ENCODE results near the gene ANXA4.
"Not testable (repeated sequence)": the region's sequence is repeated elsewhere in the genome, so short reads cannot be mapped to it uniquely, and the experiment has no call there.

ANXA4 gene

DNA sequence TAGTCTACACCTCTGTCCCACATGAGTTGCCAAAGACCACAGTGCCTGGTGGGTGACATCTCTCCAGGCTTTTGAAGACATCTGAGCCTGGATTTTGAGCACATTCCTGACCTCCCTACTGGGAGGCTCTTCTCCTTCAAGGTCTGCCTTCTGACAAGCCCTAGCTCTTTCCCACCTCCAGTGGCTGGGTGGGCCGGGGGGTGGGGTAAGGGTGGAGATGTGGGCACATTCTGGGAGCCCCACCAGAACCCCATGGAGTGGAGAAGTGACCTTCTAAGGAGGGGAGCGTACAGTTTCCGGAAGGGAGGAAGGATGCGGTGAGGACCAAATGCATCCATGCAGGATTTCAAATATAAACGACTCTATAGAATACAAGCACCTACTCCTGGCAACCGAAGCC is 27.9 kb upstream of the ANXA4 start:
- no peak for DNase-seq (ENCODE audit: low read depth)
- H3K4me3 ChIP-seq (ENCODE audit: low read depth, low read length): no peak overlapping the region
- TF ChIP-seq, protein P1, sequence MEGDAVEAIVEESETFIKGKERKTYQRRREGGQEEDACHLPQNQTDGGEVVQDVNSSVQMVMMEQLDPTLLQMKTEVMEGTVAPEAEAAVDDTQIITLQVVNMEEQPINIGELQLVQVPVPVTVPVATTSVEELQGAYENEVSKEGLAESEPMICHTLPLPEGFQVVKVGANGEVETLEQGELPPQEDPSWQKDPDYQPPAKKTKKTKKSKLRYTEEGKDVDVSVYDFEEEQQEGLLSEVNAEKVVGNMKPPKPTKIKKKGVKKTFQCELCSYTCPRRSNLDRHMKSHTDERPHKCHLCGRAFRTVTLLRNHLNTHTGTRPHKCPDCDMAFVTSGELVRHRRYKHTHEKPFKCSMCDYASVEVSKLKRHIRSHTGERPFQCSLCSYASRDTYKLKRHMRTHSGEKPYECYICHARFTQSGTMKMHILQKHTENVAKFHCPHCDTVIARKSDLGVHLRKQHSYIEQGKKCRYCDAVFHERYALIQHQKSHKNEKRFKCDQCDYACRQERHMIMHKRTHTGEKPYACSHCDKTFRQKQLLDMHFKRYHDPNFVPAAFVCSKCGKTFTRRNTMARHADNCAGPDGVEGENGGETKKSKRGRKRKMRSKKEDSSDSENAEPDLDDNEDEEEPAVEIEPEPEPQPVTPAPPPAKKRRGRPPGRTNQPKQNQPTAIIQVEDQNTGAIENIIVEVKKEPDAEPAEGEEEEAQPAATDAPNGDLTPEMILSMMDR (IDR thresholded peaks at IDR 0.05; ENCODE audit: control insufficient read depth, extremely low read depth, insufficient read depth): no peak

DNA sequence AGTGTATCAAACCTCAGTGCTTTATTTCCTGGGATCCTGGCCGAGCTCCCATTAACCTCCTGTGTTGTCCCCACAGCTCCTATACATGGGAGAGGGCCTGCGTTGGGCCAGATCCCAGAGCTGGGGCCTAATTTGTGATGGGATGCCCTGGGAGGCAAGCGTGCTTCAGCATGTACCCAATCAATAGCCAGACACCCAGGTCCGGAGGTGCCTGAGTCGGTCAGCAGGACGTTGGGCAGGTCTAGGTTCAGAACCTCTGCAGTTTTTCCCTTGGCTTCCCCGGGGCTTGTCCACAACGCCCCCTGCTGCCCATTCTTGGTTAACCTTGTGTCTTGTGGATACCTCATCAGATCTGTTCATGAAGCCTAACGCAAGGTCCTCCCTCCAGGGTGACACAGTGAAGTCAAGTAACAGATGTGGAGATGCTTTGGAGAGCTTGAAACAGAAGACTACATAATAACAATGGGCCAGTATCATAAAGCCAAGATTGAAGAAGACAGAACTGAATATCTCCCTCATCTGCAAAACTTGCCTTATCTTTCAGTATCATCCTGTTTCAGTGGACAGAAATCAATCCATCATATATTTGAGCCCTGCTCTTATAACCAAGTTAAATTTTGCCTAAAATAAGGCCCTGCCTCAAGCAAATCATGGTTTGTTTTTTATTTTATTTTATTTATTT is 27.3 kb upstream of the ANXA4 start:
- TF ChIP-seq, protein P1 (IDR thresholded peaks at IDR 0.05; ENCODE audit: control insufficient read depth, extremely low read depth, insufficient read depth): peak; percentile 61
- H3K4me3 ChIP-seq (ENCODE audit: low read depth, low read length): not testable (repeated sequence)
- DNase-seq (ENCODE audit: low read depth): peak; percentile 26

DNA sequence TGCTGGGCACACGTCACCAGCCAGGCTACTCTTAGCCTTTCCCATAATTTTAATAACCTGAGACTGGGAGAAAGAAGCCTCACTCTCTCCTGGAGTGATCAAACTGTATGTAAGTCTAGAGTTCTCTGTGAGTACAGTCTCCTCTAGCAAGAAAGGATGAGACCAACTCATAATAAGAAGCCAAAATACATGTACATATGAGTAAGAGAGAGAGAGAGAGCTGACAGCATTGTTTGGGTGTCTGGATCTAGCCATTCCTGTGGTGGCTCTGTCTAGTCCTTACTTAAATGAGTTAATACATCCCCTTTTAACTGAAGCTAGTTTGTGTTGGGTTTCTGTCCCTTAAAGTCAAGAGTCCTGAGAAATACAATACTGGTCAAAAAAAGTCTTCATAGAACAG is 26.0 kb upstream of the ANXA4 start:
- H3K4me3 ChIP-seq (ENCODE audit: low read depth, low read length): no peak overlapping the region
- TF ChIP-seq, protein P1 (IDR thresholded peaks at IDR 0.05; ENCODE audit: control insufficient read depth, extremely low read depth, insufficient read depth): no peak
- no peak for DNase-seq (ENCODE audit: low read depth)

DNA sequence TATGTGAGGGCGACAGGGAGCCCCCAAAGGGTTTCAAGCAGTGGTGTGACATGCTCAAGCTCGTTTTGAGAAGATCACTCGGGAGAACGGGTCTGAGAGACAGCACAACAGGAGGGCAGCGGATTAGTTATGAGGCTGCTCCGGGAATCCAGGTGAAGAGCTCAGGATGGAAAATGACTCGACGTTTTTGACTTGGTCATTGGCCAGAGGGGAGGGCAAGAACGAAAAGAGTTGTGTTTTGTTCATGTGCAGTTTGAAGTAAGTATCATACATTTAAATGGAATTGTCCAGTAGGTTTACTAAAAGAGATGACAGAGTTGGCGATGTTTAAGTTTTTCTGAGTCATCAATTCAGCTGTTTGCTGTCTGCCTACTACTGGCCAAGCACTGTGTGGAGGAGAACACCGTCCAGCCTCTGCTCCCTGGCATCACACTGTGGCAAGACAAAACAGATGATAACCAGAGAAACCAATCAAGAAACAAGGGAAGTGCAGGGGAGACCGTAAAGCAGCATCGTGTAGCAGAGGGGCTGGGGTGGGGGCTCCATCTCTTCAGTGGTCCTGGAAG is 25.3 kb upstream of the ANXA4 start:
- DNase-seq (ENCODE audit: low read depth): no peak
- TF ChIP-seq, protein P1 (IDR thresholded peaks at IDR 0.05; ENCODE audit: control insufficient read depth, extremely low read depth, insufficient read depth): no peak
- H3K4me3 ChIP-seq (ENCODE audit: low read depth, low read length): no peak overlapping the region

DNA sequence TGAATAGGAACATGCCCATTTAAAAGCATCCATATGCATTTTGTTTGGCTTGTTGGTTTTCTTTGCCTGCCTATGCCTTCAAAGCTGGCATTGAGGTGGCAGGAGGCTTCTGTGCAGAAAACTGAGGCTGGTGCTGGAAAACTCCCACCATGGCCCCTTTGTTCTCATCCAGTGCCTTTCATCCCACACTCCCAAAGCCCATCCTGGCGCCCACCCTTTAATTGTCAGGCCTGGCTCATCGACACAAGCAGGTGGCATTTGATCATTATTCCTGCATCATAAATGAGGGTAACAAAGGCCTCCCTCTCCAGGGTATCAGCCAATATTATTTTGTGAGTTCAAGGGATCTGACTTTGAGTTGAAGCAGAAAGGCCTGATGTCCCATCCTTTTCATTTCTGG is 24.7 kb upstream of the ANXA4 start:
- H3K4me3 ChIP-seq (ENCODE audit: low read depth, low read length): no peak overlapping the region
- TF ChIP-seq, protein P1 (IDR thresholded peaks at IDR 0.05; ENCODE audit: control insufficient read depth, extremely low read depth, insufficient read depth): no peak
- no peak for DNase-seq (ENCODE audit: low read depth)

DNA sequence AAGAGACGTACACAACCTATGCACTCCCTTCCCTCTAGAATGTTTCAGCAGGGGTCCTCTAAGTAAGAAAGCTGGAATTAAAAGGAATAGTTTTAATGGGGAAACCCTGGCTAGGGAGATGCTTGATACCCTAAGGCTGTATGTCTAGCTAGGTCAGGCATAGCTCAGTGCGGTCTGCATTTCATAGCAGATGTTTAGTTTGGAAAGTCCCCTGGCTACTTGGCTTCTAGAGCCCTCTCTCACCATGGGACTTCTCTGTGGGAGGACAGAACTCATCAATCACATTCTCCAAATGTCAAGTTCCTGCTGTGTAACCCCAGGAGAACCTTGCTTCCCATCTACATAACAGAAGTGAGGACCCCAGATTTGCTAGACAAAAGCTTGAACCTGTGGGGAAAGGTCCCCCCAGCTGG is 24.1 kb upstream of the ANXA4 start:
- no peak for DNase-seq (ENCODE audit: low read depth)
- H3K4me3 ChIP-seq (ENCODE audit: low read depth, low read length): no peak overlapping the region
- TF ChIP-seq, protein P1 (IDR thresholded peaks at IDR 0.05; ENCODE audit: control insufficient read depth, extremely low read depth, insufficient read depth): no peak
